Raji (cell line): ENCODE results near the gene ALPK3.

Source experiments
- POLR2A ChIP-seq: IDR thresholded peaks from 2 replicates; pipeline ENCODE4 v1.6.1; 2011; ENCODE audit warnings: low read depth, low read length, control low read depth; ENCODE audit not compliant: insufficient read depth

Gene ALPK3

DNA sequence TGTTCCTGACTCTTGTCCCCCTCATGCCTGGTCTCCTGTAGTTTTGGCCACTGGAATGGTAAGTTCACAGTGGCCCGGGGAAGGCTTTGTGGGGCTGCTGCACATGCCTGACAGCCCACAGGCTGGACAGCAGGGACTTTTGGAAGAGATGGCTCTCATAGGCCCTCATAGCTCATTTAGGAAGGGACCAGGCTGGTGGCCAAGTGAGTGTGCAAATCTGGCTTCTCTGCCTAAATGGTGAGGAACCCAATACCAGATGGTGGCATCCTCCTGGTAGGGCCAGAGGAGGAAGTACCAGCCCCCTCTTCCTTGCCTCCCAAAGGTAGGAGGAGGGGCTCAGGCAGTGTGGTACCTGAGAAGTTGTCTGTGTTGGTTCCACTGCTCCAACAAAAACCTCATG, 25.6 kb downstream of the ALPK3 start:
- TF ChIP-seq POLR2A, result no peak

DNA sequence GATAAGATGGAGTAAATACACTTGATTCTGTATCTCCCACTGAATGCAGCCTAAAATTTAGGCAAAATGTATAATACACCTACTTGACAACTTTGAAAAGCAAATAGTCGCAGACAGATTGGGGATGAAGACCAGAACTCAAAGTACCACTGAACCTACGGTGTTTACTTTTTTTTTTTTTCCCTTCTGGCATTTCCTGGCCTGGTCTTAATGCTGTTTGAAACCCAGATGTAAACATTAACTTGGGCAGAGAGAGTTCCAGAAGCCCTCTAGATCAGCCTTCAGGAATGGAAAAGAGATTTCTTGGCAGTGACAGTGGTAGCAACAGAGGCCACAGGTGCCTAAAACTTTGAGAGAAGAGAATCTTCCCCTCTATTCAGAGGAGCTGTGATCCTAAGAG, 27.8 kb downstream of the ALPK3 start:
- TF ChIP-seq POLR2A, result no peak

DNA sequence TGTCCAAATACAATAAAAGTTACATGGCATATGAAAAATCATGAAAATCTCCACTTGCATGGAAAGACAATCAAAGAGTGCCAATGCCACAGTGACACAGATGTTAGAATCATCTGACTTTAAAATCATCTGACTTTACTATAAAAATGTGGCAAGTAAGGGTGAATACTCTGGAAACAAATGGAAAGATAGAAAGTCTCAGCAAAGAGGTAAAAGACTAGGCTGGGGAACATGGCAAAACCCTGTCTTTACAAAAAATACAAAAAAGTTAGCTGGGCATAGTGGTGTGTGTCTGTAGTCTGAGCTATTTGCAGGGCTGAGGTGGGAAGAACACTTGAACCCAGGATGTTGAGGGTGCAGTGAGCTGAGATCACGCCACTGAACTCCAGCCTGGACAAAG, 29.1 kb downstream of the ALPK3 start:
- no peak for TF ChIP-seq POLR2A

DNA sequence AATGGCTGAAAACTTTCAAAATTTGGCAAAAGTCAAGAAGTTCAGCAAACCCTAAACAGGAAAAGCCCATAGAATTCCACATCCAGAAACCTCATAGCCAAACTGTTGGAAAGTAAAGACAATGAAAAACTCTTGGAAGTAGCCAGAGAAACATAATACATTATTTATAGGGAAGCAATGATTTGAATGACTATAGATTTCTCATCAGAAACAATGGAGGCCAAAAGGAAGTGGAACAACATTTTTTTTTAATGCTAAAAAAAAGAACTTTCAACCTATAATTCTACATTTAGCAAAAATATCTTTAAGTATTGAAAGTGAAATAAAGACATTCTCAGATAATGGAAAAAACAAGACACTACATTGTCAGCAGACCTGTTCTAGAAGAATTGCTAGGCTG, 30.2 kb downstream of the ALPK3 start:
- TF ChIP-seq POLR2A, result no peak

DNA sequence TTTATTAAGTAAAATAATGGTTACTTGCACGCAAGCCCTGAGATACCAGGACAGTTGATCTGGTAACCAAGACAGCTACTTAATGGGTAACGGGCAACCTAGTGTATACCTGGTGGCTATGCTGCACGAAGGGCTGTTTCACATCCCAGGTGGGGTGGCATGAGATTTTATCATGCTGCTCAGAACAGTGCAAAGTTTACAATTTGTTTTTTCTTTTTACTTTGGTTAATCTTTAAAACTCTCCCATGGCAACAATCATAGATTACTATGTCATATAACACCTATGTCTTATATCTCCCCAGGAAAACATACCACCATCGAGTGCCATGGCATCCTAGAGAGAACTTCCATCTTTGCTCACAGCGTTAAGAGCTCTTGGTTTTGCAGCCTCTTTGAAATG, 35.1 kb downstream of the ALPK3 start:
- no peak for TF ChIP-seq POLR2A

DNA sequence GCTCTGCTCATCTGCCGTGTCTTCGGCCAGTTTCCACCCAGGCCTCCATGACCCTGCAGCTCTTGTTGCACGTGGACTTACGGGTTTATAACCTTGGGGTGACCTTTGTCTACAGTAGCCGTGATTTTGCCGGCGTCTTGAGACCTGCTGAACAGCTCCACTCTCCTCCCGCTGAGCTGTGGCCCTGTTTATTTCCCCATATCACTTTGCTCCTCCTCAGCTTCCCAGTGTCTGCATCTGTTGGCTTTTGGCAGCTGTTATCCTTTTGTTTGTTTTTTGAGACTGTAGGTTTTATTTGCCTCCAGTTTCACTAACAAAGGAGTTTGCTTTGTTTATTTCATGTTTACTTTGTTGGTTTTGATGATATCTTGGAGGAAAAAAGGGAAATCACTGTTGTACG, 38.0 kb downstream of the ALPK3 start:
- no peak for TF ChIP-seq POLR2A

DNA sequence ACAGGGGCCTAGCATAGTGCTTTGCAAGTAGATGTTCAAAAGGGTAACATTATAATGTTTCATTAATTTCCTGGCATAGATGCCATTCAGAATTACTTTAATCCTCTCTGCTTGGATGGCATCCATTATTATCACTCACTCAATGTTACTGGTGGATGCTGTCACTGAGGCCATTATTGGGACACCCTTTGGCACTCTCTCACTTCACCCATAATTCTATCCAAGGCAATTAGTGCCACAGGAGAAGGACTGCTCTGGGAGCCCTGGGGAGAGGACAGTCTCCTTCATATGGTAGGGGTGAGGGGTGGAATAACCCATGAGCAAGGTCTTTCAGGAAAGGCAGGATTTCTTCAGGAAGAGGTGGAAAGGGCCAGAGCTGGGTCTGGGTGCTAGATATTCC, 38.6 kb downstream of the ALPK3 start:
- TF ChIP-seq POLR2A, result no peak

DNA sequence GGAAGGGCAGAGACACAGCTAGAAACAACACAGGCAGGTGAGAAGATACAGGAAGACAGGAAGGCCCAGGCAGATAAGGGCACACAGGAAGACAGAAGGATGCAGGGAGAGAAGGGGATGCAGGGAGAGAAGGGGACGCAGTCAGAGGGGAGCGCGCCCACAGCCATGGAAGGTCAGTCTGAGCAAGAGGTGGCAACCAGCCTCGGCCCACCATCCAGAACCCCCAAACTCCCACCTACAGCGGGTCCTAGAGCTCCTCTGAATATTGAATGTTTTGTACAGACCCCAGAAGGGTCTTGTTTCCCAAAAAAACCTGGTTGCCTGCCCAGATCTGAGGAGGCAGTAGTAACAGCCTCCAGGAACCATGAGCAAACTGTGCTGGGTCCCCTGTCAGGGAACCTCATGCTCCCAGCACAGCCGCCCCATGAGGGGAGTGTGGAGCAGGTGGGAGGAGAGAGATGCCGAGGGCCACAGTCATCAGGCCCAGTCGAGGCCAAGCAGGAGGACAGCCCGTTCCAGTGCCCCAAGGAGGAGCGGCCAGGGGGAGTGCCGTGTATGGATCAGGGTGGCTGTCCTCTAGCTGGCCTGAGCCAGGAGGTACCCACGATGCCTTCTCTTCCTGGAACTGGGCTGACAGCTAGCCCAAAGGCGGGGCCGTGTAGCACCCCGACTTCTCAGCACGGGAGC, 39.7 kb downstream of the ALPK3 start:
- TF ChIP-seq POLR2A, result no peak

DNA sequence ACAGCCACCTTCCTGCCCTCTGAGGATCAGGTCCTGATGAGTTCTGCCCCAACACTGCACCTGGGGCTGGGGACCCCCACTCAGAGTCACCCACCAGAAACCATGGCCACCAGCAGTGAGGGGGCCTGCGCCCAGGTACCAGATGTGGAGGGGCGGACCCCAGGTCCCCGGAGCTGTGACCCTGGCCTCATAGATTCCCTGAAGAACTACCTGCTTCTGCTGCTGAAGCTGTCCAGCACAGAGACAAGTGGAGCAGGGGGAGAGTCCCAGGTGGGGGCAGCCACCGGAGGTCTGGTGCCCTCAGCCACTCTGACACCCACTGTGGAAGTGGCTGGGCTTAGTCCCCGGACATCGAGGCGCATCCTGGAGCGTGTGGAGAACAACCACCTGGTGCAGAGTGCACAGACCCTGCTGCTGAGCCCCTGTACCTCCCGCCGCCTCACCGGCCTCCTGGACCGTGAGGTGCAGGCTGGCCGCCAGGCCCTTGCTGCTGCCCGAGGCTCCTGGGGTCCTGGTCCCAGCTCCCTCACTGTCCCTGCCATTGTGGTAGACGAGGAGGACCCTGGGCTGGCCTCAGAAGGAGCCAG, 40.4 kb downstream of the ALPK3 start:
- TF ChIP-seq POLR2A, result no peak

DNA sequence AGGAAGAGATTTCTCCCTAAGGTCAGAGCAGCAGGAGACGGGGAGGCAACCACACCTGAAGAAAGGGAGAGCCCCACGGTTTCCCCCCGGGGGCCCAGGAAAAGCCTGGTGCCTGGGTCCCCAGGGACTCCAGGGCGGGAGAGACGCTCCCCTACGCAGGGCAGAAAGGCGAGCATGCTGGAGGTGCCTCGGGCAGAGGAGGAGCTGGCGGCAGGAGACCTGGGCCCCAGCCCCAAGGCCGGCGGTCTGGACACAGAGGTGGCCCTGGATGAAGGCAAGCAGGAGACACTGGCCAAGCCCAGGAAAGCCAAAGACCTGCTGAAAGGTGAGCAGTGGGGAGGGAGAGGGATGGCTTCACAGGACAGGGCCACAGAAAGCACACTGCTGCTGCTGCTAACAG, 41.1 kb downstream of the ALPK3 start:
- TF ChIP-seq POLR2A, result no peak

DNA sequence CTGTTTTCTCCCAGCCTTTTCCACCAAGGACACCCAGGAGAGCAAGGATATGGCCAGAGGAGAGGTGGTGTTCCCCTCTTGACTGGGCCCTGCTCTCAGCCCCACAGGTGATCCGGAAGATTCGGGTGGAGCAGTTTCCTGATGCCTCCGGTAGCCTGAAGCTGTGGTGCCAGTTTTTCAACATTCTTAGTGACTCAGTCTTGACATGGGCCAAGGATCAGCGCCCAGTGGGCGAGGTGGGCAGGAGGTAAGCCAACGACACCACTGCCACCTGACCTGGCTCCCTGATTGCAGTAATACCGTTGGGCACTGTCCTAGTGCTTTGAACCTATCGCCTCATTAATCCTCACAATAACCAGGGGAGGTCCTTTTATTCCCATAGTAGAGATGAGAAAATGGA, 42.0 kb downstream of the ALPK3 start:
- no peak for TF ChIP-seq POLR2A

DNA sequence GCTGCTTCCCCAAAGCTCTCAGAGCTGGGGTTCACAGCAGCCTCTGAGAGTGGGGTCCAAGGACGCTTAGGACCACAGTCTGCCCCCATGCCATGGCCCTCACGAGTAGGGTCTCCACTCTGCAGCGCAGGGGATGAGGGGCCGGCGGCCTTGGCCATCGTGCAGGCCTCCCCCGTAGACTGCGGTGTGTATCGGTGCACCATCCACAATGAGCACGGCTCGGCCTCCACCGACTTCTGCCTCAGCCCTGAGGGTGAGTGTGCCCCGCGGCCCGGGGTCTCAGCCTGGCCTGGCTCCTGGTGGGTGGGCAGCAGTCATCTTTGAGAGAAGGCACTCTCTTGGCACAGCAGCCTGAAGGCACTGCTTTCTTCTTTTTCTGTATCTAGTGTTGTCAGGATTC, 42.5 kb downstream of the ALPK3 start:
- TF ChIP-seq POLR2A, result no peak

DNA sequence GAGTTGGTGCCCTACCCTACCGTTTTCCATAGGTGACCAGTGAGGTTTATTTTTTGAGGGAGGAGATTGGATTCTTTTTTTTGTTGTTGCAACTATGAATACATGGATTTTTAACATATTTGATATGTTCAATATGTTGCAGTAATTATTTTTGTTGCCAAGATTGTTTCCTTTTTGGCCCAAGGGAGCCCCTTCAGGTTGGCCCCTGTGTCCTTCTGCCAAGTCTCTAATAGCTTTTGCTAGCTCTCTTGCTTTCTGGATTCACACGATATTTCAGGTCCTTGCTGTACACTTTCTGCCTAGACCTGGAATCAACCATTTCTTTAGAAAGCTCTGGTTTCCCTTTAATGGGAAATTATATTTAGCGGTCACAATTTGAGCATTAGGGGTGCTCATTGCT, 44.6 kb downstream of the ALPK3 start:
- TF ChIP-seq POLR2A, result no peak

DNA sequence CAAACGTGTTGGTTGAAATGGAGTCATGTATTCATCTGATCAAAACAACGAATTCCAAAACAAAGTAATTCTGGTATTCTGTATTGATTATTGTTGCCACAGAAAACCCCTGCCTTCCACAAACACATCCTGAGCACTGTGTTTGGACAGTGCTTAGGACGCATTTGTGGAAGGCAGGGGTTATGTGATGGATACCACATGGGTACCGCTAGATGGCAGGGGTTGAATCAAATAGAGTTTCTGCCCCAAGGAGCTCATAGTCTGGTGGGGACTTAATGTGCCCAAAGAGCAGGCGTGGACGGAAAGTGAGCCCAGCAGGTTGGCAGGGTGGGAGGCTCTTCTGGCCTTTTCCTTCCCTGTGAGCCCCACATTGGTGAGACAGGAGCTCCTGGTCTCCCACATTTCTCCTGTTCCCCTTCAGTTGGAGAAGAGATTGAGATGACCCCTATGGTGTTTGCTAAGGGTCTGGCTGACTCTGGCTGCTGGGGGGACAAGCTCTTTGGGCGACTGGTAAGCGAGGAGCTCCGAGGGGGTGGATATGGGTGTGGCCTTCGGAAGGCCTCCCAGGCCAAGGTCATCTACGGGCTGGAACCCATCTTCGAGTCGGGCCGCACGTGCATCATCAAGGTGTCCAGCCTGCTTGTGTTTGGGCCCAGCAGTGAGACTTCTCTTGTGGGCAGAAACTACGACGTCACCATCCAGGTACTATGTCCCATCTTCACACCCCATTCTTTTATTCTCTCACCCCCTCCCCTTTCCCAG, 45.2 kb downstream of the ALPK3 start:
- TF ChIP-seq POLR2A, result no peak

DNA sequence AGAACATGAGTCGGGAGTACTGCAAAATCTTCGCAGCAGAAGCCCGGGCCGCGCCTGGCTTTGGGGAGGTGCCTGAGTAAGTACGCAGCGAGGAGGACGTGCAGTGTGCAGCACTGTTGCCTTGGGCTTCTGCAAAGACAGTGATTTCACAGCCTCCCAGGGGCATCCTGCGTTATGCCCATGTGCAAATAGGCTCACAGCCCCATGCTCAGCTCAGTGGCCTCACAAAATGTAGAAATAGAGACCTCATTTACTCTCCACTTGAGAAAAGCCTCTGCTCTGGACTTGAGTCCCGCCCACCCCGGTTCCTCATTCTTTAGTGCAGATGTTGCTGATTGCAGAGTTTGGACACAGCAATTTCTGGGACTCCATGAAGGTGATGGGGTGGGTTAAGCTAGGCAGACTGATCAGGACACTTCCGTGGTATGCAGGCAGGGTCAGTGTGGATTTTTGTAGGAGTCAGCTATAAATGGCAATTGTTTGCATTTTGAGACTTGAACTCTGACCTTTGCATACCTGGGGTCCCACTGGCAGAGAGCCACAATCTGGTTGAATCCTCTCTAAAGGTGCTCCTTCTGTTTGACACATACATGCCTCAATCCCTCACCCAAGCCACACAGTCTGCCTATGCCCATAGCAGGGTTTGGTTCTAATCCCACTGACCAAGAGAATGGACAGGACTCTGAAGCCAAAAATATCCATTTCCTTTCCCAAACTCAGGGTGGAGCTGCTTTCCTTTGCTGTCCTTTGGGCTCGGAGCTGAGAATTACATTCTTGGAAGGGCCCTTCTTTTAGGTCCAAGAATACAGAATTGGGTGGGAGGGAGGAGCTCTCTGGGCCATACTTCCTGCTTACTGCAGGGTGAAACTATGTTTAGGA, 46.6 kb downstream of the ALPK3 start:
- TF ChIP-seq POLR2A, result no peak
